ENCODE data around the gene AP2A2.

DNA sequence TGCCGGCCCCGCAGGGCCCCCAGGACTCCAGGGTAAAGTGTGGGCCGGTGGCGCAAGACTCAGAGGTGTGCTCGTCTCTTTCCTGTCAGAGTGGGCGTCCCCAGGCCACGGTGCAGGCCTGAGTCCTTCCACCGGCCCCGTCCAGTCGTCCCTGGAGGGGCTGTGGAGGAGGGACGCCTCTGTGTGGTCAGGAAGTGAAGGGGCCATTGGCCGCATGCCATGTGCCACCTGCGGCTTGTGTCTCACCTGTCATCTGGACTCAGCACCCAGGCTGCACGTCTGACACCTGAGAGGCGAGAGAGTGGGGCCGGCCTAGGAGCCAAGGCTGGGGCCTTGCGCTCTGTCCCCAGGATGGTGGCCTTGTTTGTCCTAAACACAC is 85.6 kb downstream of the AP2A2 start:
- TF ChIP-seq CTCF (IDR thresholded peaks at IDR 0.05) (no peak), POLR2A (IDR thresholded peaks at IDR 0.05; ENCODE audit: low read depth) (no peak)
